HEK293 (cell line): Measurements from ENCODE around the gene QSER1.

ENCODE experiments used
- IKZF3 ChIP-seq: fragments of 450-650 bp; IDR thresholded peaks from 2 replicates; pipeline ENCODE4 v1.5.0; 2018; ENCODE audit warnings: missing biosample characterization, mild to moderate bottlenecking, missing genetic modification characterization, moderate library complexity
- MYNN ChIP-seq: fragments of 450-650 bp; formaldehyde crosslinking; IDR thresholded peaks from 2 replicates; pipeline ENCODE4 v1.5.1; 2016; ENCODE audit warnings: missing biosample characterization, missing genetic modification characterization, borderline replicate concordance
- SALL2 ChIP-seq: fragments of 450-650 bp; formaldehyde crosslinking; IDR thresholded peaks from 2 replicates; pipeline ENCODE4 v1.5.0; 2017; ENCODE audit warnings: missing biosample characterization, mild to moderate bottlenecking, missing genetic modification characterization, borderline replicate concordance
- SETDB1 ChIP-seq: IDR thresholded peaks from one replicate; pipeline ENCODE4 v1.6.1; 2017; ENCODE audit warnings: mild to moderate bottlenecking, low read length, moderate library complexity, mixed read lengths; ENCODE audit not compliant: insufficient read length
- TCF7L2 ChIP-seq: IDR thresholded peaks from 2 replicates; pipeline ENCODE4 v1.6.1; 2011; ENCODE audit warnings: low read depth, mild to moderate bottlenecking, inconsistent platforms, low read length, moderate library complexity, borderline replicate concordance
- YY1 ChIP-seq: fragments of 450-650 bp; formaldehyde crosslinking; IDR thresholded peaks from 2 replicates; pipeline ENCODE4 v1.5.1; 2018; ENCODE audit warnings: missing biosample characterization, missing genetic modification characterization
- ZBTB48 ChIP-seq: fragments of 450-650 bp; formaldehyde crosslinking; IDR thresholded peaks from 2 replicates; pipeline ENCODE4 v1.5.1; 2016; ENCODE audit warnings: missing biosample characterization, missing genetic modification characterization
- ZNF239 ChIP-seq: fragments of 450-650 bp; formaldehyde crosslinking; IDR thresholded peaks from 2 replicates; pipeline ENCODE4 v1.5.1; 2016; ENCODE audit warnings: missing biosample characterization, missing genetic modification characterization
- ZNF266 ChIP-seq: fragments of 450-650 bp; formaldehyde crosslinking; IDR thresholded peaks from 2 replicates; pipeline ENCODE4 v1.5.1; 2016; ENCODE audit warnings: missing biosample characterization, missing genetic modification characterization, low read depth
- ZNF274 ChIP-seq, 2 experiments: fragments of 200-500 bp in 1 of 2; fragments of 450-650 bp in 1 of 2; sonication (Bioruptor generic) in 1 of 2; formaldehyde crosslinking in 1 of 2; IDR thresholded peaks; 2 replicates each; pipeline versions ENCODE4 v1.5.1 to v1.6.1; 2014 to 2016; ENCODE audit warnings: borderline replicate concordance in 1 of 2, inconsistent platforms in 1 of 2, low read length in 1 of 2, missing biosample characterization in 1 of 2, missing genetic modification characterization in 1 of 2
- ZNF354C ChIP-seq: fragments of 450-650 bp; formaldehyde crosslinking; IDR thresholded peaks from 2 replicates; pipeline ENCODE4 v1.5.1; 2016; ENCODE audit warnings: missing biosample characterization, missing genetic modification characterization, low read depth, borderline replicate concordance
- ZNF555 ChIP-seq: fragments of 450-650 bp; formaldehyde crosslinking; conservative IDR thresholded peaks from 2 replicates; pipeline ENCODE4 v1.5.1; 2017; ENCODE audit warnings: missing biosample characterization, mild to moderate bottlenecking, missing genetic modification characterization, inconsistent platforms
- ZNF610 ChIP-seq: fragments of 450-650 bp; formaldehyde crosslinking; IDR thresholded peaks from 2 replicates; pipeline ENCODE4 v1.5.1; 2016; ENCODE audit warnings: missing biosample characterization, missing genetic modification characterization, borderline replicate concordance
- ZNF623 ChIP-seq: fragments of 450-650 bp; formaldehyde crosslinking; IDR thresholded peaks from 2 replicates; pipeline ENCODE4 v1.5.1; 2016; ENCODE audit warnings: missing biosample characterization, missing genetic modification characterization
- ZNF626 ChIP-seq: fragments of 450-650 bp; sonication (Bioruptor Pico); formaldehyde crosslinking; IDR thresholded peaks from 2 replicates; pipeline ENCODE4 v1.5.1; 2018; ENCODE audit warnings: missing biosample characterization, missing genetic modification characterization, inconsistent platforms
- ZNF658 ChIP-seq: fragments of 450-650 bp; formaldehyde crosslinking; IDR thresholded peaks from 2 replicates; pipeline ENCODE4; 2016; ENCODE audit warnings: missing biosample characterization, missing genetic modification characterization
- ZNF707 ChIP-seq: fragments of 450-650 bp; formaldehyde crosslinking; IDR thresholded peaks from 2 replicates; pipeline ENCODE4 v1.5.1; 2016; ENCODE audit warnings: missing biosample characterization, missing genetic modification characterization
- ZNF776 ChIP-seq: fragments of 450-650 bp; formaldehyde crosslinking; IDR thresholded peaks from 2 replicates; pipeline ENCODE4 v1.5.0; 2017; ENCODE audit warnings: missing biosample characterization, missing genetic modification characterization, borderline replicate concordance
- ZNF792 ChIP-seq: fragments of 450-650 bp; formaldehyde crosslinking; IDR thresholded peaks from 2 replicates; pipeline ENCODE4 v1.5.1; 2016; ENCODE audit warnings: missing biosample characterization, missing genetic modification characterization
- TF ChIP-seq, protein P1 (sequence below): IDR thresholded peaks from 2 replicates; pipeline ENCODE4 v1.6.1; 2011; ENCODE audit warnings: mild to moderate bottlenecking, low read depth, low read length, borderline replicate concordance
- TF ChIP-seq, protein P2 (sequence below): fragments of 450-650 bp; formaldehyde crosslinking; IDR thresholded peaks from 2 replicates; pipeline ENCODE4 v1.5.1; 2016; ENCODE audit warnings: missing biosample characterization, missing genetic modification characterization
- TF ChIP-seq, protein P3 (sequence below): sonication (generic); formaldehyde crosslinking; IDR thresholded peaks from 2 replicates; pipeline ENCODE4 v1.8.1; 2022; ENCODE audit warnings: mild to moderate bottlenecking, moderate library complexity, missing genetic modification reagents
- TF ChIP-seq, protein P4 (sequence below): fragments of 450-650 bp; formaldehyde crosslinking; IDR thresholded peaks from 2 replicates; pipeline ENCODE4 v1.5.1; 2016; ENCODE audit warnings: missing biosample characterization, missing genetic modification characterization
- TF ChIP-seq, protein P5 (sequence below): fragments of 450-650 bp; formaldehyde crosslinking; IDR thresholded peaks from 2 replicates; pipeline ENCODE4 v1.5.1; 2016; ENCODE audit warnings: missing biosample characterization, missing genetic modification characterization
- TF ChIP-seq, protein P6 (sequence below): fragments of 450-650 bp; formaldehyde crosslinking; IDR thresholded peaks from 2 replicates; pipeline ENCODE4 v1.5.1; 2016; ENCODE audit warnings: missing biosample characterization, missing genetic modification characterization, borderline replicate concordance

The QSER1 gene

DNA sequence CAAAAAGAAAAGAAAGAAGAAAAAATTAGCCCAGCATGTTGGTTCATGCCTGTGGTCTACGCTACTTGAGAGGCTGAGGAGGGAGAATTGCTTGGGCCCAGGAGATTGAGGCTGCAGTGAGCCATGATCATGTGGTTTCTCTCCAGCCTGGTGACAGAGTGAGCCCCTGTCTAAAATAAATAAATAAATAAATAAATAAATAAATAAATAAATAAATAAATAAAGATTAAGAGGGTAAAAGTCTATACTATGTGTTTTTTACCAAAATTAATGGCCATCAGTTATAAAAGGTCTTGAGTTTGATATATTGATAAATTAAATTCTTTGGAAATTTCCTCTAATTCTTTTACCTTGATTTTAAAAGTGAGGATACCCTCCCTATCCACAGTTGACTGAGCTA is 97.9 kb downstream of the QSER1 start (continued):
- peak; percentile 70 for TF ChIP-seq ZNF623 (tag by site-specific recombination)
- TF ChIP-seq ZNF626, result no peak
- TF ChIP-seq, protein P1, sequence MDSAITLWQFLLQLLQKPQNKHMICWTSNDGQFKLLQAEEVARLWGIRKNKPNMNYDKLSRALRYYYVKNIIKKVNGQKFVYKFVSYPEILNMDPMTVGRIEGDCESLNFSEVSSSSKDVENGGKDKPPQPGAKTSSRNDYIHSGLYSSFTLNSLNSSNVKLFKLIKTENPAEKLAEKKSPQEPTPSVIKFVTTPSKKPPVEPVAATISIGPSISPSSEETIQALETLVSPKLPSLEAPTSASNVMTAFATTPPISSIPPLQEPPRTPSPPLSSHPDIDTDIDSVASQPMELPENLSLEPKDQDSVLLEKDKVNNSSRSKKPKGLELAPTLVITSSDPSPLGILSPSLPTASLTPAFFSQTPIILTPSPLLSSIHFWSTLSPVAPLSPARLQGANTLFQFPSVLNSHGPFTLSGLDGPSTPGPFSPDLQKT, result no peak
- TF ChIP-seq, protein P2, sequence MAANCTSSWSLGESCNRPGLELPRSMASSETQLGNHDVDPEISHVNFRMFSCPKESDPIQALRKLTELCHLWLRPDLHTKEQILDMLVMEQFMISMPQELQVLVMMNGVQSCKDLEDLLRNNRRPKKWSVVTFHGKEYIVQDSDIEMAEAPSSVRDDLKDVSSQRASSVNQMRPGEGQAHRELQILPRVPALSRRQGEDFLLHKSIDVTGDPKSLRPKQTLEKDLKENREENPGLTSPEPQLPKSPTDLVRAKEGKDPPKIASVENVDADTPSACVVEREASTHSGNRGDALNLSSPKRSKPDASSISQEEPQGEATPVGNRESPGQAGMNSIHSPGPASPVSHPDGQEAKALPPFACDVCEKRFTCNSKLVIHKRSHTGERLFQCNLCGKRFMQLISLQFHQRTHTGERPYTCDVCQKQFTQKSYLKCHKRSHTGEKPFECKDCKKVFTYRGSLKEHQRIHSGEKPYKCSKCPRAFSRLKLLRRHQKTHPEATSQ, result no peak
- no peak for TF ChIP-seq ZNF354C (tag by site-specific recombination)
- TF ChIP-seq IKZF3 (tag by site-specific recombination), result no peak
- TF ChIP-seq MYNN, result no peak
- TF ChIP-seq, protein P3, sequence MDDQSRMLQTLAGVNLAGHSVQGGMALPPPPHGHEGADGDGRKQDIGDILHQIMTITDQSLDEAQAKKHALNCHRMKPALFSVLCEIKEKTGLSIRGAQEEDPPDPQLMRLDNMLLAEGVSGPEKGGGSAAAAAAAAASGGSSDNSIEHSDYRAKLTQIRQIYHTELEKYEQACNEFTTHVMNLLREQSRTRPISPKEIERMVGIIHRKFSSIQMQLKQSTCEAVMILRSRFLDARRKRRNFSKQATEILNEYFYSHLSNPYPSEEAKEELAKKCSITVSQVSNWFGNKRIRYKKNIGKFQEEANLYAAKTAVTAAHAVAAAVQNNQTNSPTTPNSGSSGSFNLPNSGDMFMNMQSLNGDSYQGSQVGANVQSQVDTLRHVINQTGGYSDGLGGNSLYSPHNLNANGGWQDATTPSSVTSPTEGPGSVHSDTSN (CRISPR knock-in tag), result no peak
- no peak for TF ChIP-seq SETDB1
- TF ChIP-seq ZNF610 (tag by site-specific recombination), result no peak
- TF ChIP-seq, protein P4, sequence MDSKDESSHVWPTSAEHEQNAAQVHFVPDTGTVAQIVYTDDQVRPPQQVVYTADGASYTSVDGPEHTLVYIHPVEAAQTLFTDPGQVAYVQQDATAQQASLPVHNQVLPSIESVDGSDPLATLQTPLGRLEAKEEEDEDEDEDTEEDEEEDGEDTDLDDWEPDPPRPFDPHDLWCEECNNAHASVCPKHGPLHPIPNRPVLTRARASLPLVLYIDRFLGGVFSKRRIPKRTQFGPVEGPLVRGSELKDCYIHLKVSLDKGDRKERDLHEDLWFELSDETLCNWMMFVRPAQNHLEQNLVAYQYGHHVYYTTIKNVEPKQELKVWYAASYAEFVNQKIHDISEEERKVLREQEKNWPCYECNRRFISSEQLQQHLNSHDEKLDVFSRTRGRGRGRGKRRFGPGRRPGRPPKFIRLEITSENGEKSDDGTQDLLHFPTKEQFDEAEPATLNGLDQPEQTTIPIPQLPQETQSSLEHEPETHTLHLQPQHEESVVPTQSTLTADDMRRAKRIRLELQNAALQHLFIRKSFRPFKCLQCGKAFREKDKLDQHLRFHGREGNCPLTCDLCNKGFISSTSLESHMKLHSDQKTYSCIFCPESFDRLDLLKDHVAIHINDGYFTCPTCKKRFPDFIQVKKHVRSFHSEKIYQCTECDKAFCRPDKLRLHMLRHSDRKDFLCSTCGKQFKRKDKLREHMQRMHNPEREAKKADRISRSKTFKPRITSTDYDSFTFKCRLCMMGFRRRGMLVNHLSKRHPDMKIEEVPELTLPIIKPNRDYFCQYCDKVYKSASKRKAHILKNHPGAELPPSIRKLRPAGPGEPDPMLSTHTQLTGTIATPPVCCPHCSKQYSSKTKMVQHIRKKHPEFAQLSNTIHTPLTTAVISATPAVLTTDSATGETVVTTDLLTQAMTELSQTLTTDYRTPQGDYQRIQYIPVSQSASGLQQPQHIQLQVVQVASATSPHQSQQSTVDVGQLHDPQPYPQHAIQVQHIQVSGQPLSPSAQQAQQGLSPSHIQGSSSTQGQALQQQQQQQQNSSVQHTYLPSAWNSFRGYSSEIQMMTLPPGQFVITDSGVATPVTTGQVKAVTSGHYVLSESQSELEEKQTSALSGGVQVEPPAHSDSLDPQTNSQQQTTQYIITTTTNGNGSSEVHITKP (tag by site-specific recombination), result no peak
- TF ChIP-seq YY1, result no peak
- TF ChIP-seq TCF7L2, result no peak
- peak; percentile 61; the same call in 1 of the 2 replicates for TF ChIP-seq ZNF266 (tag by site-specific recombination)
- TF ChIP-seq, protein P5, sequence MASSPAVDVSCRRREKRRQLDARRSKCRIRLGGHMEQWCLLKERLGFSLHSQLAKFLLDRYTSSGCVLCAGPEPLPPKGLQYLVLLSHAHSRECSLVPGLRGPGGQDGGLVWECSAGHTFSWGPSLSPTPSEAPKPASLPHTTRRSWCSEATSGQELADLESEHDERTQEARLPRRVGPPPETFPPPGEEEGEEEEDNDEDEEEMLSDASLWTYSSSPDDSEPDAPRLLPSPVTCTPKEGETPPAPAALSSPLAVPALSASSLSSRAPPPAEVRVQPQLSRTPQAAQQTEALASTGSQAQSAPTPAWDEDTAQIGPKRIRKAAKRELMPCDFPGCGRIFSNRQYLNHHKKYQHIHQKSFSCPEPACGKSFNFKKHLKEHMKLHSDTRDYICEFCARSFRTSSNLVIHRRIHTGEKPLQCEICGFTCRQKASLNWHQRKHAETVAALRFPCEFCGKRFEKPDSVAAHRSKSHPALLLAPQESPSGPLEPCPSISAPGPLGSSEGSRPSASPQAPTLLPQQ (tag by site-specific recombination), result no peak
- TF ChIP-seq ZNF658 (tag by site-specific recombination), result no peak
- no peak for TF ChIP-seq ZNF707 (tag by site-specific recombination)
- no peak for TF ChIP-seq ZNF776 (tag by site-specific recombination)
- TF ChIP-seq ZNF274 (IDR thresholded peaks at IDR 0.05; ENCODE audit: low read length), result no peak
- no peak for TF ChIP-seq ZNF274 (tag by site-specific recombination; IDR thresholded peaks at IDR 0.05; ENCODE audit: borderline replicate concordance)
- TF ChIP-seq SALL2, result no peak
- peak; percentile 84 for TF ChIP-seq ZNF555 (tag by site-specific recombination)
- TF ChIP-seq ZBTB48 (tag by site-specific recombination), result no peak
- TF ChIP-seq ZNF792 (tag by site-specific recombination), result no peak
- TF ChIP-seq, protein P6, sequence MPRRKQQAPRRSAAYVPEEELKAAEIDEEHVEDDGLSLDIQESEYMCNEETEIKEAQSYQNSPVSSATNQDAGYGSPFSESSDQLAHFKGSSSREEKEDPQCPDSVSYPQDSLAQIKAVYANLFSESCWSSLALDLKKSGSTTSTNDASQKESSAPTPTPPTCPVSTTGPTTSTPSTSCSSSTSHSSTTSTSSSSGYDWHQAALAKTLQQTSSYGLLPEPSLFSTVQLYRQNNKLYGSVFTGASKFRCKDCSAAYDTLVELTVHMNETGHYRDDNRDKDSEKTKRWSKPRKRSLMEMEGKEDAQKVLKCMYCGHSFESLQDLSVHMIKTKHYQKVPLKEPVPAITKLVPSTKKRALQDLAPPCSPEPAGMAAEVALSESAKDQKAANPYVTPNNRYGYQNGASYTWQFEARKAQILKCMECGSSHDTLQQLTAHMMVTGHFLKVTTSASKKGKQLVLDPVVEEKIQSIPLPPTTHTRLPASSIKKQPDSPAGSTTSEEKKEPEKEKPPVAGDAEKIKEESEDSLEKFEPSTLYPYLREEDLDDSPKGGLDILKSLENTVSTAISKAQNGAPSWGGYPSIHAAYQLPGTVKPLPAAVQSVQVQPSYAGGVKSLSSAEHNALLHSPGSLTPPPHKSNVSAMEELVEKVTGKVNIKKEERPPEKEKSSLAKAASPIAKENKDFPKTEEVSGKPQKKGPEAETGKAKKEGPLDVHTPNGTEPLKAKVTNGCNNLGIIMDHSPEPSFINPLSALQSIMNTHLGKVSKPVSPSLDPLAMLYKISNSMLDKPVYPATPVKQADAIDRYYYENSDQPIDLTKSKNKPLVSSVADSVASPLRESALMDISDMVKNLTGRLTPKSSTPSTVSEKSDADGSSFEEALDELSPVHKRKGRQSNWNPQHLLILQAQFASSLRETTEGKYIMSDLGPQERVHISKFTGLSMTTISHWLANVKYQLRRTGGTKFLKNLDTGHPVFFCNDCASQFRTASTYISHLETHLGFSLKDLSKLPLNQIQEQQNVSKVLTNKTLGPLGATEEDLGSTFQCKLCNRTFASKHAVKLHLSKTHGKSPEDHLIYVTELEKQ (tag by site-specific recombination), result no peak
- TF ChIP-seq ZNF239 (tag by site-specific recombination), result no peak
